GM19328 (cell line): ENCODE measurements around the gene LIPF.
"Not testable (repeated sequence)": the region's sequence is repeated elsewhere in the genome, so short reads cannot be mapped to it uniquely, and the experiment has no call there.

Experiments used
- ATAC-seq: cut with Tn5 transposase; IDR thresholded peaks from one replicate; pipeline ENCODE4 v1.9.1; 2021; ENCODE audit warnings: mild to moderate bottlenecking, moderate library complexity; ENCODE audit not compliant: unreplicated experiment

LIPF gene, protein sequence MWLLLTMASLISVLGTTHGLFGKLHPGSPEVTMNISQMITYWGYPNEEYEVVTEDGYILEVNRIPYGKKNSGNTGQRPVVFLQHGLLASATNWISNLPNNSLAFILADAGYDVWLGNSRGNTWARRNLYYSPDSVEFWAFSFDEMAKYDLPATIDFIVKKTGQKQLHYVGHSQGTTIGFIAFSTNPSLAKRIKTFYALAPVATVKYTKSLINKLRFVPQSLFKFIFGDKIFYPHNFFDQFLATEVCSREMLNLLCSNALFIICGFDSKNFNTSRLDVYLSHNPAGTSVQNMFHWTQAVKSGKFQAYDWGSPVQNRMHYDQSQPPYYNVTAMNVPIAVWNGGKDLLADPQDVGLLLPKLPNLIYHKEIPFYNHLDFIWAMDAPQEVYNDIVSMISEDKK

GRCh38 chr10:88664142-88664541, at the start of gene LIPF:
Gene LIPF (plus strand): TSS chr10:88664442. CDS start chr10:88667298, 2,856 bp downstream.
- ATAC-seq: no peak

- ATAC-seq: no peak
Measured at GRCh38 chr10:88616250-88616977, 47.8 kb upstream of the LIPF start.

DNA sequence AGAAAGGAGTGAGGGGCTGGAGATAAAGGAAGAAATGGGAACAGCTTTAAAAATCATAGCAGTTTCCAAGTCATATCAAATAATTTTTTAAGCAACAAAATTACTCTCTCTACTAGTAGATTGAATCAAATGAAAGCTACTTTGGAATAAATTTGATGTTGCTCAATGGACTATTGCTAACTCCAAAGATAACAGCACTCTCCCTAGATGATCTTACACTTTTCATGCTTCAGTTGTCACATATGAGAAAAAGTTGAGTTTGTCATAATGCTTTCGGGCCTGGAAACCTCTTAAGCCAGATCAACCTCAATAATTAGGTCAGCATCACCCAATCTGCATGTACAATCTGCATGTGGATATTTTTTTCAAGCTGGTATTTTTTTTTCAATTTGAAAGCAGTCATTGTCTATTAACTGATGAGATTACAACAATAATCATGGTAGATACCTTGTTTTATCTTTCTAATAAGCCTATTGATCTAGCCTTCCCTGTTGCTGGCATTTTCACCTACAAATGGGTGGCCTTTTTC, 46.4 kb upstream of the LIPF start:
- ATAC-seq: no peak

DNA sequence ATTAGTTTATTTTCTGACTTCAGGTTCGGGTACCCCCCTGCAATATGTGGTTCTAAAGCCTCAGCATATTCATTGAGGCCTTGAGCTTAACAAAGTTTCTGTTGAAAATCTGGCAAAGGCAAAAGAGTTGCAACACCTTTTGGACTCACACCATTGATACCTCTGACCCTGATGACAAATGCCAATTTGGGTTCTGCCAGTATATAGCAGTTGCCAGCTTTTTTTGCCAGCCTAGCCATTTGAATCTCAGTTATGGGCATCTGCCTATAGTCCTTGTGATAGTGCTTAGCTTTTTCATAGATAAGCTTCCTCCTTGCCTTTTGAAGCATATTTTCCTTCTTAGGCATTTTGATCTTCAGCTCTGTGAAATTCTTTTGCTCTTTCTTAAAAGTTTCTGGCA, 45.7 kb upstream of the LIPF start:
- ATAC-seq: no peak

DNA sequence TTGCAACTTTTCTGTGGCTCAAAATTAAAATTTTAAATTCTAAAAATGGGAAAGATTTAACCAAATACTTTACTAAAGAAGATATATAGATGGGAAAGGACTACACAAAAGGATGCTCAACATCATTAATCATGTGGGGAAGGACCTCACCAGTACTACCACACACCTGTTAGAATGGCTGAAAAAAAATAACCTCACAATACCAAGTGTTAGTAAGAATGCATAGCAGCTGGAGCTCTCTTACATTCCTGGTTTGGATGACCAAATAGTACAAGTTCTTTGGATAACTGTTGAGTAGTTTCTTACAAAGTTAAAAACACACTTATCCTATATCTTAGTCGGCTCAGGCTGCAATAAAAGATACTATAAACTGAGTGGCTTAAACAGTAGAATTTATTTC, 43.8 kb upstream of the LIPF start:
- ATAC-seq: no peak

DNA sequence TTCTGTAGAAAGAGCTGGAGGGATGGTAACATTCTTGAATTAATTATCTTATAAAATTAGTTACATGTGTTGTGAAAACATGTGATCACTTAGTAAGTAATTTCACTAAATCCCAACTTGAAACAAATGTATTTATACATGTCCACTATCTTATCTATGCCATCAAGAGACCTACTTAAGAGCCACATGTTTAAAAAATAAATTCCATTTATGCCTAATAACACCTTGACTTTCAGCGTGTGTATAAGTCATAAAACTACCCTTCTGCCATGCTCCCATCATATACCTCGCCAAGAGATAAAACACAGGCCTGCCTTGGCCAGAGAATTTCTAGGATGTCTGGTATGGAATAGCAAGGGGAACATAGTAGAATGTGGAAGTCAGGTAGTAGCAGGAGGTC, 40.4 kb upstream of the LIPF start:
- ATAC-seq: no peak

- ATAC-seq: no peak
Measured at GRCh38 chr10:88624840-88625239, 39.4 kb upstream of the LIPF start.

DNA sequence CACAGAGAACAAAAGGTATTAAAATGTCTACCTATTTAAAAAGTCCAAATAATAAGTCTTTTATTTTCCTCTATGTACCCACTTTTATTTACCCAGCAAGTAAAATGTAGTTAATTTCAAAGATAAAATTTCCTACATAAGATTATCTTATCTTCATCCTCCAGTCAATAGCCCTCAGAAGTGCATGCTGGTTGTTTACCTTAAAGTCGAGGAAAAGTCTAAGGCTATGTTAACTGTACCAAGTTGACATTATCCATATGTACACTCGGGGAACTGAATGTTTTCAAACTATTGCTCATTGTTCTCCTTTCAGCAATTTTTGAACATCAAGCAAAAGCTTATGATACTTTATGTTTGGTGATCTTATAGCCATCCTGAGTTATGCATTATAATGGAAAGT, 24.1 kb upstream of the LIPF start:
- ATAC-seq: no peak

DNA sequence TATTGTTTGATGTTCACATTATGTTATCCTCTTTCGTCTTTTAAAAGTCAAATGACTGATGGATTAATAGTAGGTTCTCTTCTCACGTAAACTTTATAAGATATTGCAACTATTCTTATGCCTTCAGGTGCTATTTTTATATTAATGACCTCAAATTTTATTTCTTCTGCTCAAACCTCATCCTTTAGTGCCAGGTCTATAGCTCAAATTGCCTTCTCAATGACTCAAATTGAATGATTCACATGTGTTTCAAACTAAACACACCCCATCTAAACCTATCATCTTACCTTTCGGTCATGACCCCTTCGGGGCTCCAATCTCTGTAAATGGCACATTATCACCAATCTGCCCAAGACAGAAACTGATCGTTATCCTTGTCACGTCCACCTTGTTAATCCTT, 22.0 kb upstream of the LIPF start:
- no peak for ATAC-seq

DNA sequence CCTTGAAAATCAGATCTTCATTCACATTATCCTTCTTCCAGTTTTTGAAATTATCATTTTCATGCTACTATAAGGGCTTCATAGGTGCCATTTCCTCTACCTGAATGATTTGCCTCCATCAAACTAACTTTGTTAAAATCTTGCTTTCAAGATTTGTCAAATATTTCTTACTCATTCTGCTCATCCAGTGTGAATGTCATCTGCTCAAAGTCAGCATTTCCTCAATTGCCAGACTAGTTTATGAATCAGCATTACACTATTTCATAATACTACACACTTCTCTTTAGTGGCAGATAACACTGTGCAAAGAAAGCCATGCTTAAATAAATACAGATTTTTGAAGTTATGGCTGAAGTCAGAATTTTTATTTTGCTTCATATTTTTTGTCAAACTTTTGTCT, 21.3 kb upstream of the LIPF start:
- ATAC-seq: no peak

DNA sequence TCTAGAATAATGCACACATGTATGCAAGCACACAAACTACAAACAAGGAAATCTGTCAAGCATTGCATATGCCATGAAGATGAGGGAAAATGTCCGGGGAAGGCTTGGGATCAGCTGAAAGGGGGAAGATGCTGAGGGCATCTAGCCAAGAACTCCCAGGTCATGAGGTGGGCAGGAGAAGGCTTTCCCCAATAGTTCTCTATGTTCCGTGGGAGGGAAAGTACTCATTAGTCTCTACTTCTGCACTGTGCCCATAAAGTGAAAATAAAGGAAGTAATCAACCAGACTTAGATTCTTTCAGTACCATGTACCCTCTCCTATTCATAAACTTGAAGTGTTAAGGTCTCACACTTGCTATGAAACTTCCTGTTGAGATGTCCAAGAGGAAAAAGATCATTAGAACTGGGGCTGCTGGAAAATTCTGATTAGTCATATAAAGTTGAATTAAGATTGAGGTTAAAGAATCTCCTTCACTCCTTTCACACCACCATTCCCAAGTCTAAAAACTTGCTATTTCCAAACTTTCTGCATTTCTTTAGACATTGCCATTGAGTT, 17.1 kb upstream of the LIPF start:
- no peak for ATAC-seq

DNA sequence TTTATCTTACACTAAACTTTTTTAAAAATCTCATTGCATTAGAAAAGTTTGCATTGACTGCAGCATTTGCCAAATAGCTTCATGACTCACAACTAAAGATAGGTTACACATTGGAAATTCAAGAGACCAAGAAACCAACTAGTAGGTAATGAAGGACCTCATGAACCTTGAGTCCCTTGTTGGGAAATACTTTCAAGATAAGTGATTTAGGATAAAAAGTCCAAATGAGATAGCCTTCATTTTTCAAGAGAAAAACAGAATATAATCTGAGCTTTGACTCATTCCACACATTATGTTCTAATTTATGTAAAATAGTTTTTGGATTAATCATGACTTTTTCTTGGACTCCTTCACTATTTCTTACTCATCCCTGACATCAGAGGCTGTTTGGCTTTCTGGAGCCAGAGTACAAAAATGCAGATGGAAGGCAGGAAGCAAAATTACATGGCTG, 13.1 kb upstream of the LIPF start:
- ATAC-seq: no peak

DNA sequence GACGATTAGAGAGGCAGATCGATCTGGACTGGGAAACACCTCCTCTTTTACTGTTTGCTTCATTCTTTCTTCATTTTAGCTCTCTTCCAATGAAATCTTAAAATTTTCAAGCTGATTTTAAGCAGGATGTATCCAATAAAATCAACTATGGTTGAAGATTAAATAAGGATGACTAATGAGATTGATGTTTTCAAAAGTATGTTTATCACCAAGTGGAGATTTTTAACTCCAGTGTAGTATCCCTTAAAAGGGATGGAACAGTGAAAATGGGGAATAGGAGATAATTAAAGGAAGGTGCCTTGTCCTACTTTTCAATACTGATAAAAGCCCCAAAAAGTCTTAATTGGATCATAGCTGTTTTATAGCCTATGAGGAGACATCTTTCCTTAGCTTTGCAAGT, 11.6 kb upstream of the LIPF start:
- ATAC-seq: no peak

DNA sequence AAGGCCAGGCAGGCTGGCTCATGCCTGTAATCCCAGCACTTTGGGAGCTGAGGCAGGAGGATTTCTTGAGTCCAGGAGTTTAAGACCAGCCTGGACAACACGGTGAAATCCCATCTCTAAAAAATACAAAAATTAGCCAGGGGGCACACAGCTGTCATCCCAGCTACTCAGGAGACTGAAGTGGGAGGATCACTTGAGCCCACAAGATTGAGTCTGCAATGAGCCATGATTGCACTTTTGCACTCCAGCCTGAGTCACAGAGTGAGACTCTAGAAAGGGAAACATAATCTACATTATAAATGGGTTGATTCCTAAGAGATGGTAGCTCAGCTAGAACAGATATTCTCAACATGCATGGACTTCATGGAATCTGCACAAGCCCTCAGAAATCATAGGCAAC, 6.3 kb upstream of the LIPF start:
- no peak for ATAC-seq

DNA sequence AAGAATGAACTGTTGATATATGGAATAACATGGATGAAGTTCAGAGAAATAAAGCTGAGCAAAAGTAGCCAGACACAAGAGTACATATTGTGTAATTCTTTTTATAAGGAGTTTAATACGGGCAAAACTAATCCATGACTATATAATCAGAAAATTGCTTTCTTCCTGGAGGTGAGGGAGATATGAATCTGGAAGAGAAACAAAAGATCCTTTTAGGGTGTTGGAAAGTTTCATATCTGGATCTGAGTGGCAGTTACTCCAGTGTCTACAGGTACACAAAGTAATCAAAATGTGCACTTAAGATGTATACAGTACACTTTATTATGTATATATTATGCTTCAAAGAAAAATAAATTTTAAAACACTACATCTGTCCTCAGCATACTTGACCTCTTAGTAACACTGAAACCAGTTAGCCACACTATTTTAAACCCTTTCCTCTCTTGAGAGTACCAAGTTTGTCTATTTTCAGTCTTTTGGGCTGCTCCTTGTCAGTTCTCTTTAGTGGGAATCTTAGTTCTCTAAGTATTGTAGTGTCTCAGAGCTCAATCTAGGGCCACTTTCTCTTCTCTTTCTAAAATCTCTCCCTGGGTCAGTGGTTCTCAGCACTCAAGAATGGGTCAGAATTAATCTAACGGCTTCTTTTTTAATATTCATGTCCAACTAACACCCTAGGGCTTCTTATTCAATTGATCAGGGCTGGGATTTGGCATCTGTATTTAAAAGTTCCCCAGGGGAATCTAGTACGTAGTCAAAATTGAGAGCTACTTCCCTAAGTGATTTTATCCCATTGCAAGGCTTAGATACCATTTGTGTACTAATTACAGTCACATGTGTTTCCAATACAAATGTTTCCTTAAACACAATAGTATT, 4.3 kb upstream of the LIPF start:
- ATAC-seq: no peak

- no peak for ATAC-seq
Measured at GRCh38 chr10:88660598-88660884, 3.7 kb upstream of the LIPF start.

- no peak for ATAC-seq
Measured at GRCh38 chr10:88661018-88661417, 3.2 kb upstream of the LIPF start.

DNA sequence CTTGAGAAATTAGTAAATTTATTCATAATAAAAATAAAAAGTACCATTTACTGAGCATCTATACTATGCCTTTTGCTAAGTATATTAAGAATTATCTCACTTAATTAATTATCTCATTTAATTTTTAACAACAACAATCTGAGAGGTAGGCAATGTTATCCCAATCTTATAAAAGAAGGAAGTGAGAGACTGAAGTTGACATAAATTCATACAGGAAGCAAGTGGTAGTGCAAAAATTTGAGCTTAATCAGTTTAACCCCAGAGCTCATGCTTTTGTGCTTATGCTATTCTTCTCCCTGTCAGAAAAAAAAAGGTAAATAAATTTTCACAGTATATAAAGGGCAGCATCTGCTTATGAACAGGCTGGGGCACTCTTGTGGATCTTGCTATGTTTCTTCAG, 2.7 kb upstream of the LIPF start:
- ATAC-seq: no peak

- ATAC-seq: not testable (repeated sequence)
Measured at GRCh38 chr10:88663153-88663552, 1.1 kb upstream of the LIPF start.

DNA sequence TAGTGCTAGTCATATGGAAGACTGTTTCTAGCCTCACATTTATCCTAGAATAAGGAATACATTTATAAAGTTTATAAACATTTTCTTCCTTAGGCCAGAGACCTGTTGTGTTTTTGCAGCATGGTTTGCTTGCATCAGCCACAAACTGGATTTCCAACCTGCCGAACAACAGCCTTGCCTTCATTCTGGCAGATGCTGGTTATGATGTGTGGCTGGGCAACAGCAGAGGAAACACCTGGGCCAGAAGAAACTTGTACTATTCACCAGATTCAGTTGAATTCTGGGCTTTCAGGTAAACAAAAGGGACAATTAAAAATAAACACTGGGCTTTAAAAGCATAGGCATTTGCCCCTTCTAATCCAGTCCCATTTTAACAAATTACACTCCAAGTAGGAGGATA, 4.2 kb downstream of the LIPF start:
- ATAC-seq: no peak

DNA sequence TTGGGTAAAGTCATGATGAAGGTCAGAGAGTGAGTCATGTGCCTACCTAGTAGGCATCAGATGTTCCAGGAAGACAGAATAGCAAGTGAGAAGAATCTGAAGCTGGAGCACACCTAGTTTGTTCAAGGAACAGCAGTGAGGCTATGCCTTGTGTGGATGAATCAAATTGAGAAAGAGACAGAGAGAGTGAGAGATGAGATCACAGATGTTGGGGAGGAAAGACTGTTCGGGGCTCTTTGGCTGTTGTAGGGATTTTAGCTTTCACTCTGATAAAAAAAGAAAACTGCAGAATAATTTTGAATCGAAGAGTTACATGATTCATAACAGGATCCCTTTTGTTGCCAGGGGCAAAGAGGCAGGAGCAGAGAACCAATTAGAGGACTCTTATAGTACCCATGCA, 6.3 kb downstream of the LIPF start:
- no peak for ATAC-seq
